LNCaP clone FGC (cell line): ENCODE measurements around the gene TRPT1.

Source experiments
- DNase-seq: peaks from one replicate; pipeline ENCODE4 v3.0.0-alpha.2; 2011; ENCODE audit warnings: low read depth
- H3K4me3 ChIP-seq: 2 replicates; pipeline ENCODE4 v1.5.1; 2011; ENCODE audit warnings: mild to moderate bottlenecking, low read depth, low read length, control low read depth
- TF ChIP-seq, protein P1 (sequence below): IDR thresholded peaks from 2 replicates; pipeline ENCODE4 v1.5.1; 2012; ENCODE audit warnings: mild to moderate bottlenecking; ENCODE audit not compliant: control insufficient read depth, insufficient read depth; ENCODE audit errors: extremely low read depth

Gene TRPT1

DNA sequence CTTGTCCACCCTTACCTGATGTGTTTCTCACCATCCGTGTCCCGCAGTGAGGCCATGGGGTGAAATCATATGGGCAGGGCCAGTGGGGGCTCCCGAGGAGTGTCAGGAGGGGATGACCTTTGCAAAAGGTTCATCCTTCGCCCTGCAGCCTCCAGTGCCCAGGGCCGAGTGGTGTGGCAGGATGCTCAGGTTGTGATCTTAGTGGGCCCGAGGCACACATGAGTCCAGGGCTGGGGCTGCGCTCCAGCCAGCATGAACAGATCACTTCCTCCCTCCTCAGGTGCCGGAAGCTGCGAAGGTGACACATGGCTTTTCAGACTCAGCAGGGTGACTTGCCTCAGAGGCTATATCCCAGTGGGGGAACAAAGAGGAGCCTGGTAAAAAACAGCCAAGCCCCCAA lies 12.1 kb upstream of the TRPT1 start:
- no peak for DNase-seq
- no peak overlapping the region for H3K4me3 ChIP-seq
- TF ChIP-seq, protein P1, sequence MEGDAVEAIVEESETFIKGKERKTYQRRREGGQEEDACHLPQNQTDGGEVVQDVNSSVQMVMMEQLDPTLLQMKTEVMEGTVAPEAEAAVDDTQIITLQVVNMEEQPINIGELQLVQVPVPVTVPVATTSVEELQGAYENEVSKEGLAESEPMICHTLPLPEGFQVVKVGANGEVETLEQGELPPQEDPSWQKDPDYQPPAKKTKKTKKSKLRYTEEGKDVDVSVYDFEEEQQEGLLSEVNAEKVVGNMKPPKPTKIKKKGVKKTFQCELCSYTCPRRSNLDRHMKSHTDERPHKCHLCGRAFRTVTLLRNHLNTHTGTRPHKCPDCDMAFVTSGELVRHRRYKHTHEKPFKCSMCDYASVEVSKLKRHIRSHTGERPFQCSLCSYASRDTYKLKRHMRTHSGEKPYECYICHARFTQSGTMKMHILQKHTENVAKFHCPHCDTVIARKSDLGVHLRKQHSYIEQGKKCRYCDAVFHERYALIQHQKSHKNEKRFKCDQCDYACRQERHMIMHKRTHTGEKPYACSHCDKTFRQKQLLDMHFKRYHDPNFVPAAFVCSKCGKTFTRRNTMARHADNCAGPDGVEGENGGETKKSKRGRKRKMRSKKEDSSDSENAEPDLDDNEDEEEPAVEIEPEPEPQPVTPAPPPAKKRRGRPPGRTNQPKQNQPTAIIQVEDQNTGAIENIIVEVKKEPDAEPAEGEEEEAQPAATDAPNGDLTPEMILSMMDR, result no peak

DNA sequence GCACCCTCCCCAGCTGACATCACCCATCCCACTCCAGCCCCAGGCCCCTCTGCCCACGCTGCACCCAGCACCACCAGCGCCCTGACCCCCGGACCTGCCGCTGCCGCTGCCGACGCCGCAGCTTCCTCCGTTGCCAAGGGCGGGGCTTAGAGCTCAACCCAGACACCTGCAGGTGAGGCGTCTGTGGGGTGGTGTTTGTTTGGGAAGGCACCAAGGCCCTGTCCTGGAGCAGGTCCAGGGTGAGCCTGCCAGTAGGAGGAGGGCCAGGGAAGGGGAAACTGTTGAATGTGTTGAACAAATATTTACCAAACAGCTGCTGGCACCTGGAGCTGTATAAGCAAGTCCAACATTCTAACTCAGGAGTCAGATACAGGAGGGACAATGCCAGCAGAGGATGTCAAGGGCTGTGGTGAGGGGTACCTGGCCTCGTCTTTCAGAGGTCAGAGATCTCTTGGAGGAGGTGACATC lies 11.5 kb upstream of the TRPT1 start:
- 0 out of 2 replicates have a peak overlapping the region, but pooled peaks have one; percentile 5 for H3K4me3 ChIP-seq
- DNase-seq, result peak; percentile 99
- TF ChIP-seq, protein P1, result no peak

DNA sequence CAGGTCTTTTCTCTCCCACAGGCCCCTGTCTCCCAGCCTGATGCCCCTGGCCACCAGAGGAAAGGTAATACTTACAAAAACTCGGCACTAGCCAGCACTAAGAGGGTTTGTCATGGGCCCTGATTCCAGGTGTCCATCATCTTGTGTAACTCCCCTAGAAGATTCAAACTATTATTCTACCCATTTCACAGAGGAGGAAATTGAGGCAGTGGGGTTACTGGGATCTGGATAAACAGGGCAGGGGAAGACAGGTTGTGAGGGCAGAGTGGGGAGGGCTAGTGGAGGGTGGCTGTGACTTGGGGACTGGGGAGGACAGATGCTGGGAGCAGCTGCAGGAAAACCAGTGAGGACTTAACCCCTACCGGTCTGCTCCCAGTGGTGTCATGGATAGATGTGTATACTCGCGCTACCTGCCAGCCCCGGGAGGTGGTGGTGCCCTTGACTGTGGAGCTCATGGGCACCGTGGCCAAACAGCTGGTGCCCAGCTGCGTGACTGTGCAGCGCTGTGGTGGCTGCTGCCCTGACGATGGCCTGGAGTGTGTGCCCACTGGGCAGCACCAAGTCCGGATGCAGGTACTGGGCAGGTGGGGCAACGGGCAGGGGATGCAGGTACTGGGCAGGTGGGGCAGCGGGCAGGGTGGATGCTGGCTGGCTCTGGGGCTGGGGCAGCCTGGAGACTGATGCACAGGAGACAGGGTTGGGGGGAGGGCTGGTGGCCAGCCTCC lies 9.6 kb upstream of the TRPT1 start:
- peak overlapping the region; percentile 58 for H3K4me3 ChIP-seq
- no peak for DNase-seq
- TF ChIP-seq, protein P1, result no peak

DNA sequence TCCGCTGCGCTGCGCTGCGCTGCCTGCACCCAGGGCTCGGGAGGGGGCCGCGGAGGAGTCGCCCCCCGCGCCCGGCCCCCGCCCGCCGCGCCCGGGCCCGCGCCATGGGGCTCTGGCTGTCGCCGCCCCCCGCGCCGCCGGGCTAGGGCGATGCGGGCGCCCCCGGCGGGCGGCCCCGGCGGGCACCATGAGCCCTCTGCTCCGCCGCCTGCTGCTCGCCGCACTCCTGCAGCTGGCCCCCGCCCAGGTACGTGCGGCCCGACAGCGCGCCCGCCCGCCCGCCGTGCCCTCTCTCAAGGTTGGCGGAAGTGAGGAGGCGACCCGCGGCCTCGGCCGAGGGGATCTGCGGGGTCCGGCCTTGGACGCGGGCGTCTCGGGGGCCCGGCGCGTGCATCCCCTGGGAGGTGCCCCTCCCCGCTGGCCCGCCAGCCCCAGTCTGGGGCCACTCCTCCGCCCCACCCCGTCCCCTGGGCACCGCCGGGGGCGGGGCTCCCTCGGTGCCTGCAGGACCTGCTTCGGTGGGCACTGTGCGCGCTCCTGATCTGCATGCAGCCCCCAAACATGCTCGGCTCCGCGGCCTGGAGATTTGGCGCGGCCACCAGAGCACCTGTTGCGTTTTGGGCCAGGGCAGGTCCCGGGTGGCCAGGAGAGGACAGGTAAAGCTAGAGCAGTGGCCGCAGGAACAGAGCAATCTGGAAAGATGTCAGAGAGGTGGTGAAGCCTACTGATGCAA lies 8.8 kb upstream of the TRPT1 start:
- peak overlapping the region; percentile 58 for H3K4me3 ChIP-seq
- no peak for DNase-seq
- TF ChIP-seq, protein P1, result 0 out of 2 replicates have a peak, but pooled peaks have one; percentile 14

DNA sequence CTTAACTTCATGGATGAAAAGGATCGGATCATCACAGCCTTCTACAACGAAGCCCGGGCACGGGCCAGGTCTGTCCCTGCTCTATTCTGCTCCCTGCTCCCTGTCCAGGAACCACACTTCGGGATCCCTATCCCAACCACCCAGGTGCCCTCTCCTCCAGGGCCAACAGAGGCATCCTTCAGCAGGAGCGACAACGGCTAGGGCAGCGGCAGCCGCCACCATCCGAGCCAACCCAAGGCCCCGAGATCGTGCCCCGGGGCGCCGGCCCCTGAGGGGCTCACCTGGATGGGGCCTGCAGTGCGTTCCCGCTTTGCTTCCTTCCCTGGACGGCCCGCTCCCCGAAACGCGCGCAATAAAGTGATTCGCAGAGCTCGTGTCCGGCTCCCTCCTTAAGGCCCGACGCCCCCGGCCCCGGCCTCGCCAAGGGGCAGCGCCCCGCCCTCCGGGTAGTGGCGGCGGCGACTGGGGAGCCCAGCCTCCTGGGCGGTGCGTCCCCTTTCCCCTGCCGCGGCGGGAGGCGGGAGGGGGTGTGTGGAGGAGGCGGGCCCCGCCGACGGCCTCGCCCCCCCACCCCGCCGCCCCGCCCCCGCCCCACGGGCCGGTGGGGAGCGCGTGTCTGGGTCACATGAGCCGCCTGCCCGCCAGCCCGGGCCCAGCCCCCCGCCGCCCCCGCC lies 8.1 kb upstream of the TRPT1 start, which contains the start of gene VEGFB:
Gene VEGFB, plus strand, starts transcription at position 672 of the 674 bp plus-strand sequence. CDS start 250 bp downstream, outside the sequence.
- peak within 1 kb of the TSS; percentile 58 for H3K4me3 ChIP-seq
- no peak for DNase-seq
- TF ChIP-seq, protein P1, result no peak

DNA sequence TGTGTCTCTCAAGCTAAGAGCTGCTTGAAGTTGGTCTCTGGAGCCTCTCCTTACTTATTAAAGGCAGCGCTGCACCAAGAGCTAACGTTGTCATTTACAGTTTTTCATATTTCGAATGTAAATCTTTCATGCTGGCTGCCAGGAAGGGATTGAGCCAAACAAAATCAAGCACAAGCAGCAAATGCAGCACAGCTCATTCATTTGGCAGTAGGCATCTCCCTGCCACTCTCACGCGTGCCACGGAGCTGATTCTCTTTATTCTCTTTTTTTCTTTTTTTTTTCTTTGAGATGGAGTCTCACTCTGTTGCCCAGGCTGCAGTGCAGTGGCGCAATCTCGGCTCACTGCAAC lies 7.0 kb upstream of the TRPT1 start:
- no peak overlapping the region for H3K4me3 ChIP-seq
- no peak for DNase-seq
- TF ChIP-seq, protein P1, result no peak
